ENCODE measurements around the gene TRIM13.
A peak's percentile ranks its signal among the peaks of the same experiment; 100 is the strongest.
"Not testable (repeated sequence)": the region's sequence is repeated elsewhere in the genome, so short reads cannot be mapped to it uniquely, and the experiment has no call there.

Gene TRIM13

DNA sequence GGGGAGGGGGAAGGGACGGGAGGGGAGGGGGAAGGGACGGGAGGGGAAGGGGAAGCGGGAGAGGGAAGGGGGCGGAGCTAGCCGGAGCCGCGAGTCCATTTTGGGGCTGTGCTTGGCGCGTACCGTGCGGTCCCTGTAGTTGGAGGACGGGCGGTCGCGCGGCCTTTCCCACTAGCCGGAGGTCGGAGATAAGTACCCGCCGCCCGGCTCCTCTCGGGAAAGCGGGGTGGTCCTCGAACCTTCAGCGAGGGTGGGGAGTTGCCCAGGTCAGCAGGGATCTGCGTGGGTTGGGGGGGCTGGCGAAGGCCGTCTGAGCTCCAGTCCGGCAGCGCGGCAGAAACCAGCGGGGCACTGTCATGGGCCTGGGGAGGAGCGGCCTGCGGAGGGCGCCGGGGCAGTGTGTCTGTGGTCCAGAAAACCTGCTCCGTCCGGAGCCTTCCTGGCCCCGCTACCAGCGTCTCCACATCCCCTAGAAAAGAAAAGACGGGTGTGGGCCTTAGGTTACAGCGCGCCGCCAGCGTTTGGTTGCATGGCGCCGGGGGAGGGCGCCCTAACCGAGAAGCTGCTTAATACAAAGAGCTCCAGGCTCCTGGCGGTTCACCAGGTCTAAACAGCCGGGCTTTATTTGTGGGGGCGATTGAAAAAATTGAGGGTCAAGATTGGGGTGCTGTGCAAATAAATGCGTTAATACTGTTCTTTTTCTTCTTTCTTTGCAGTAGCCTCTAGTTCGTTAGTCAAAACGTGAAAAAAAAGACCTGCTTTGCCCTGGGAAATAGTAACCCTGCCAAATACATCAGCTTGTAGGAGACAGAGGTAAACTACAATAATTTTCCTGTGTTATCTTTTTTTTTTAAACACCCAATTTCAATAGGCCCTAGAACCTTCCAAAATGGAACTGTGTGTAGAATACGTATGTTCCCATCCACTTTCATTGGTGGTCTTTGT is at the start of gene TRIM13:
TRIM13 (plus strand) TSS at position 92 of the 945 bp plus-strand sequence. CDS start 14,899 bp downstream, outside the sequence.
- DNase-seq, result peak; percentile 71 to 88 (median 83)

DNA sequence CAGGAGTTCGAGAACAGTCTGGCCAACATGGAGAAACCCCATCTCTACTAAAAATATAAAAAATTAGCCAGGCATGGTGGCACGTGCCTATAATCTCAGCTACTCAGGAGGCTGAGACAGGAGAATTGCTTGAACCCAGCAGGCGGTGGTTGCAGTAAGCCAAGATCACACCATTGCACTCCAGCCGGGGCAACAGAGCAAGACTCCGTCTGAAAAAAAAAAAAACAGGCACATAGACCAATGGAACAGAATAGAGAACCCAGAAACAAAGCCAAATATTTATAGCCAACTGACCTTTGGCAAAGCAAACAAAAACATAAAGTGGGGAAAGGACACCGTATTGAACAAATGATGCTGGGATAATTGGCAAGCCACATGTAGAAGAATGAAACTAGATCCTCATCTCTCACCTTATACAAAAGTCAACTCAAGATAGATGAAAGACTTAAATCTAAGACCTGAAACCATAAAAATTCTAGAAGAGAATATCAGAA is 48.0 kb upstream of the TRIM13 start:
- not testable (repeated sequence) for DNase-seq

- DNase-seq, result no peak
Observed at GRCh38 chr13:49951754-49952535, 44.9 kb upstream of the TRIM13 start.

- no peak for DNase-seq
Observed at GRCh38 chr13:49953560-49953959, 43.3 kb upstream of the TRIM13 start.

GRCh38 chr13:49954674-49955455 is 42.0 kb upstream of the TRIM13 start:
- no peak for DNase-seq

GRCh38 chr13:49956131-49956530 is 40.7 kb upstream of the TRIM13 start:
- DNase-seq, result no peak

- no peak for DNase-seq
Observed at GRCh38 chr13:49958321-49958720, 38.5 kb upstream of the TRIM13 start.

- DNase-seq, result no peak
Observed at GRCh38 chr13:49967456-49967855, 29.4 kb upstream of the TRIM13 start.

DNA sequence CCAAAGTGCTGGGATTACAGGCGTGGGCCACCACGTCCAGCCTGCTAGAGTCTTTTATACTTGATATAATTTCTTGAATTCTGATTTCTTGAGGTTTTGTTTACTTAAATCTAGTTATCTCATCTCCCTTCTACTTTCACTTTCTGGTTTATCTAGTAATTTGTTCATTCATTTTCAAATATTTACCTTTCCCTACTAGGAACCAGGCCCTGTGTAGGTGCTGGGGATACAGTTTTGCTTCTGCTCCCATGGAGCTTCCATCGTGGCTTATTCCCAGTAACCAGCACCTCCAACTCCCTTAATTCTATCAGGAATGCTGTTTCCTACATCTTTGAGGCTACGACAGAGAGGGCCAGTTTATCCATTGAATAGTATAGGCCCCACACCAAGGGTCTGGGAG is 24.1 kb upstream of the TRIM13 start:
- DNase-seq, result no peak

DNA sequence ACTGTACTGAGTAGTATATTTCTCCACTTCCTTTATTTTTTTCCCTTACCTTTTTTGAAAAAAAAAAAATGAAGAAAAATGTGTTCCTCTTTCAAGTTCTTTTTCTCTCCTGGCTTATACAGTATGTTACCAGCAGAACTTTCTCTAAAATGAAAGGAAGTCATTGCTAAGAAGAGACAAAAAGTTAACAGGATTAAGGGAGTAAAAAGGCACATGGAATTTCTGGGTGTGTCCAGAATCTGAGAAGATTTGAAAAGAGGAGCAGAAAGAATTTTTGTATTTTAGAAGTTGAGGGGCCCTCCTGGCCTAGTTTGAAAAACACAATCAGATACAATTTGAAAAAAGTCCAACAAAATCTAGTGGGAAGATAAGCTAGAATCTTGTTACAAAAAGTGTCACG is 21.0 kb upstream of the TRIM13 start:
- DNase-seq, result no peak

DNA sequence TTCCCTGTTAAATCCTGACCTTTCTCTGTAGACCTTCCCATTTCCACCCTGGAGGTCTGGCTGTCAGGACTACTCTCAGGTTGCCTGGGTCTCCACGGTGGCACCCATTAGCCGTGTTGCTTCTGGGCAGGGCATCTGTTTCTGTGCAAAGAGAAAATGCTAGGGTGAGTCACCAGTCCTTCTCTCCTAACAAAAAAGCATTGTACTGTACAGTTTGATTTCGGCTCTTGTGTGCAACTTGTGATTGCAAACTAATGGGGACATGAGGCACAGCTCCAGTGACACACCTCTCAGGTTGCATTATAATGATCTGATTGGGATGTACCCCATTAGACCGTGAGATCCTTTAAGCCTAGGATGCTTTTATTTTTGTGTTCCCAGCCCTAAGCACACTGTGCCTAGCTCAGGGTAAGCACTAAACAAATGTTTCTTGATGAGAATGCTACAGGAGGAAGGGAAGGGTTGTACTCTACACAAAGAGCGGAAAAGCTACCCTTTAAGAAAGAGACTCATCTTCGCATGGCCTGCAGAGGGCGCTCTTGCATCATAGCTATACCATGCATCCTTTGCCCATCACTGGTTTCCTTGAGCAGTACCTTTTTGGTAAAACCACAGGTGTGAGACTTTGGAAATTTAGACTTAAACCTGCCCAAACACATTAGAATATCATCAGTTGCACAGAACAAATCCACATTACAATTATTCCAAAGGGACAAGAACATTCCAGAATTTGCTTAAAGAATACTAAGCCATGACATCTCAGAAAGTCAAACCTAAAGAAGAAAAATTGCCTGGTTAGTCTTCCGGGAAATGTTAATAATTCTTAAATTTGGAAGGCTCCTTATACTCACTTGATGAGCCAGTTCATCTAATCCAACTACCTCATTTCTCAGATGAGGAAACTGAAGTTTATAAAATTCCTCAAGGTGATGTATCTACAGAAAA is 20.3 kb upstream of the TRIM13 start:
- DNase-seq, result peak; percentile 58 to 91 (median 71)

DNA sequence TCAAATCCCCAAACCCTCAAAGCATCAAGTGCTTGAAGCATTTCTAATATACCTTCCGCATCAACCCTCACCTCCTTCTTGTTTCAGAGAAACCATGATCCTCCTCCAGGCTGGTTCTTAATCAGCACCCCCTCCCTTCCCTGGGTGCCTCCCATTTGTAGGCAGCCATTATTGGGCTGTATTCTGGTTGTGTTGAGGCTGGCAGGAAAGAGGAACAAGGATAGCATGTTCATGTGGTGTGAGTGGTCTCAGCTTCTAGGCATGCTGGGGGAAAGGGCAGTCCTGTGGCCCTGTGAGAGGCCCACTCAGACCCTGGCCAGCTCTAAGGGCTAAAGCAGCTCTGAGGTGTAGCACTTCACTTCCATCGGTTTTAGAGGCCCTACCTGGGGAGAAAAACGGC is 18.9 kb upstream of the TRIM13 start:
- no peak for DNase-seq

GRCh38 chr13:49980266-49980665 is 16.6 kb upstream of the TRIM13 start:
- no peak for DNase-seq

- DNase-seq, result no peak
Observed at GRCh38 chr13:49985129-49985528, 11.7 kb upstream of the TRIM13 start.

DNA sequence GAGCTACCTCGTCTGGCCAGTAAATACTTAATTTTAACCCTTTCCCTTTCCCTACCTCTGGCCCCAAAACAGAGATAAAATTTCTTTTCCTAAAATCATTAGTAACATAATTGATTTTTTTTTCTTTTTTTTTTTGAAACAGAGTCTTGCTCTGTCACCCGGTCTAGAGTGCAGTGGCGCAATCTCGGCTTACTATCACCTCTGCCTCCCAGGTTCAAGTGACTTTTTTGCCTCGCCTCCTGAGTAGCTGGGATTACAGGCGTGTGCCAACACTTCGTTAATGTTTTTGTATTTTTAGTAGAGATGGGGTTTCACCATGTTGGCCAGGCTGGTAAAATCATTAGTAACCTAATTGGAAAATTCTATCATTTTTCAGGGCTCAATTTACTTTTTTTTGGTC is 10.4 kb upstream of the TRIM13 start:
- DNase-seq, result no peak

GRCh38 chr13:49990612-49991011 is 6.2 kb upstream of the TRIM13 start:
- not testable (repeated sequence) for DNase-seq

DNA sequence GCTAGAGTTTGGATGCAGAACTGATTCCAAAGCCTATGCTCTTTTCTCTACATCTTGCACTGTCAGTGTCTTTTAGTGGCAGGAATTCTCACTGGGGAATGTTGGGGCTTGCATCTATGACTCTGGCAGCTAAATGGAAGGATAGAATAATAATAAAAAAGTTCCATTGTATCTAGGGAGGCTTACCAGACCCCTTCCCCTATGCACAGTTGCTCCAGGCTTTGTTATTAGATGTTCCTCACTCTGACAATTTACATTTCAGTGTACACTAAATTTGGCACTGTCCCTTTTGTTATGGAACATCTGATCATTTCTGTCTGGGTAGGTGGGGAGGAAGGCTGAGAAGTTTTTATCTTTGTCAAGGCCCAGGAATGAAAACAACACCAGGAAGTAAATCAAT is 3.7 kb upstream of the TRIM13 start:
- DNase-seq, result no peak

DNA sequence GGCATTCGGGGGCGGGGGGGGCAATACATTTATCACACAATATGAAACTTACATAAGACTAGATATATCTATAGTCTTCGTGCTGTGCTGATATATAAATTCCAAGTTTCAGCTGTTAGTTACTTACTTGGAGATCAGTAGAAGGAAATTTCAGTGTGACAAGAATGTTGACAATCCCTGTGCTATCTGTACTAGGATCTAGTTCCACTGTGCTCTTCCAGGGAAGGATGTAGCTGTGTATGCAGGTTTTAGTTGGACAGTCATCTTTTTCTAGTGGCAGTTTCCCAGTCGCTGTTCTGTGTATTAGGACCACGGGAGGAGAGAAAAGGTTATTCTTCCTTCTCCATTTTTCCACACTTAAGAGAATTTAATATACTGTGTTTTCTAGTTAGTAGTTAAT is 3.2 kb upstream of the TRIM13 start:
- DNase-seq, result no peak

DNA sequence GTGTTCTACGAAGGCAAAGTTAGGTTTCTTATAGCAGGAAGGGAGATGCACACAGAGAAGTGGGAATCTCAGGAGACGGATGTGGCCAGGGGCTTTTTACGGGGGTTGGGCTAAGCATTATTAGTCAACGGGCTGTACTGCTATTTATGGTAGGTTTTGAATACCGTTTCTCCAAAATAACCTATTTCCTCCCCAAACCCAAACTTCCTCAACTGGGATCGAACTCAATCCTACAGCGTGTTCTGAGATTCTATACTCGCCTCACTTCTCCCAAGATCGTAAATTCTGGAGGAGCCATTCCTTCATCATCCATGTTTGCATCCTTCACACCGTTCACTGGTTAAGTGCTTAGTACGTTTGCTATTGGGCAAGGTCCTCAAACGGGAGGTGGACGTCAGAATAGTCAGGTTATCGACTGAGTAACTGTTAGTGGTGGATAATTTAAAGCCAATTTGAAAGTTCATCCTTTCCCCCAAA is 1.2 kb upstream of the TRIM13 start:
- no peak for DNase-seq

DNA sequence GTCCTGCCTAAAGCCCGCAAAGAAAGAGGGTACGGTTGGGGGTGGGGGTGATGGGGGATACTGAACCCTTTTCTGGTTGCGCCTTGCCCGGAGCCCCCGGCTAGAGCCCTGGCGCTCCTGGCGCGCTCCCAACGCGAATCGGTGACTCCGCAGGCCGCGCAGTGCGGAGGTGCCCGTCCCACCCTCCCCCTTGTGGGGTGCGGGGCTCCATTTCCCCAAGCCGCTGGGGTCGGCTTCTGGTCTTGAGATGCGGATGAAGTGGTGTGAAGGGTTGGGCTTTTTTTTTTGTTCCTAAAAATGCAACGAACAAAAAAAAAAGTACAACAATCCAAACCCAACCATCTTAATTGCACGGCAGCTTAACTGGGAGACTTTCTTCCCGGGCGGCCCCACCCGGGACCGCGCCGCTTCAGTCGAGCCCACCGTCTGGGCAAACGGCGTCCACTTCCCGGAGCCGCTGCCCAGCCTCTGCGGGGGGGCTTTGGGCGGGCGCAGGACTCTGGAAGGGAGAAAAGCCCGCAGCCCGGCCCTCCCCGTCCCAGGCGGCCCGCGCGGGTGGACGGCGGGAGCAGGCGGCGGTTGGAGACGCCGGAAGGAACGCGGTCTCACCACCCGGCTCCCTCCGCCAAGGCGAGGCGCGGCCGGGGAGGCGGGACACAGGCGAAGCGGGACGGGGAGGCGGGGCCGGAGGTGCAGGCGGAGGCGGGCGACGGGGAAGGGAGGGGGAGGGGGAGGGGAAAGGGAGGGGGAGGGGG is 504 bp upstream of the TRIM13 start:
- peak; percentile 63 to 88 (median 73) for DNase-seq

DNA sequence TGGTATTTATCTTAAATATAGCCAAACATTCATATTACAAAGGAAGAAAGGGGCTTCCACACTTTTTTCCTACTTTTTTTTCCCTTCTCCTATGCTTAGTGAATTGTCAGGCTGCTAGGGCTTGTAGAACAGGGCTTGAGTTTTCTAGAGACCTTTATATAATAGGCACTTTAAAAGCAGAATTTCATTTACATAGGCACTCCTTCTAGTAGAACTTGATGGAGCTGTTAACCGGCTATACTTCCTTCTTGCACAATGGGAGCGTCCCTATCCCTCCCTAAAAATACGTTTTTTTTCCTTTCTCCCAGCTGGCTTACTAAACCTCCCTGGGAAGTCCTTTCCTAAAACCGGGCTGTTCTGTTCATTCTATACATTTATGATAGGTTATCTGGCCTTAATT is 1.1 kb downstream of the TRIM13 start:
- DNase-seq, result peak in 2 of 3 experiments; percentile 32 to 49

Data from NCI-H1417 (cell line).